OCI-LY3 (cell line): ENCODE results near the gene FARP1.

Experiments used
- H2AFZ ChIP-seq: fragments of 200-600, 300-600 bp; shearing (Covaris generic); 2 replicates; pipeline ENCODE4 v1.6.0; 2014; ENCODE audit warnings: antibody characterized with exemption, low read depth, low read length
- H3K27ac ChIP-seq: fragments of 200-600, 300-600 bp; sonication (generic); 2 replicates; pipeline ENCODE4 v1.5.1; 2014; ENCODE audit warnings: mild to moderate bottlenecking, low read length, moderate library complexity, mixed read lengths
- H3K27me3 ChIP-seq: fragments of 200-600, 300-600 bp; sonication (generic); 2 replicates; pipeline ENCODE4 v1.6.1; 2014; ENCODE audit warnings: low read depth, low read length, mixed read lengths
- H3K36me3 ChIP-seq: fragments of 200-600, 300-600 bp; sonication (generic); replicated peaks from 2 replicates; pipeline ENCODE3; 2014; ENCODE audit warnings: low read depth, low read length, mixed read lengths
- H3K4me1 ChIP-seq: fragments of 300-600, 200-600 bp; sonication (generic); 2 replicates; pipeline ENCODE4 v1.6.1; 2014; ENCODE audit warnings: low read length, mixed read lengths
- H3K4me2 ChIP-seq: fragments of 200-600, 300-600 bp; sonication (generic); 2 replicates; pipeline ENCODE4 v1.6.1; 2014; ENCODE audit warnings: low read length, mixed read lengths
- H3K4me3 ChIP-seq: fragments of 300-600, 200-600 bp; sonication (generic); 2 replicates; pipeline ENCODE4 v1.5.1; 2014; ENCODE audit warnings: antibody characterized with exemption, mild to moderate bottlenecking, low read length, moderate library complexity
- H3K79me2 ChIP-seq: fragments of 300-600, 200-600 bp; shearing (Covaris generic); 2 replicates; pipeline ENCODE4 v1.6.1; 2014; ENCODE audit warnings: mild to moderate bottlenecking, low read length, mixed read lengths
- H3K9ac ChIP-seq: fragments of 300-600, 200-600 bp; shearing (Covaris generic); 2 replicates; pipeline ENCODE4 v1.6.0; 2014; ENCODE audit warnings: mild to moderate bottlenecking, low read length, moderate library complexity
- H3K9me3 ChIP-seq: fragments of 200-600, 300-600 bp; shearing (Covaris generic); 2 replicates; pipeline ENCODE4 v1.6.1; 2014; ENCODE audit warnings: low read length, mixed read lengths; ENCODE audit not compliant: insufficient read depth
- H4K20me1 ChIP-seq: fragments of 200-600, 300-600 bp; sonication (generic); 2 replicates; pipeline ENCODE4 v1.6.1; 2016; ENCODE audit warnings: low read length, mixed read lengths; ENCODE audit not compliant: insufficient read depth
- CTCF ChIP-seq: fragments of 200-600, 300-600 bp; sonication (generic); IDR thresholded peaks from 2 replicates; pipeline ENCODE4 v1.5.1; 2014; ENCODE audit warnings: antibody characterized with exemption, low read length, low read depth
- EZH2phosphoT487 ChIP-seq: fragments of 200-600 bp; shearing (Covaris generic); IDR thresholded peaks from 2 replicates; pipeline ENCODE4 v1.6.1; 2018; ENCODE audit warnings: antibody characterized with exemption, mixed run types, low read depth

The FARP1 gene

GRCh38 chr13:98450026-98450425 lies 307.1 kb downstream of the FARP1 start:
- Histone ChIP-seq H3K9me3 (no peaks in the 10 kb centered on the region), H3K27me3 (no peaks in the 10 kb centered on the region), H3K27ac (no peak overlapping the region), H3K36me3 (peaks cover 10% of the 10 kb centered on the region), H3K4me2 (no peak overlapping the region), H2AFZ (no peak overlapping the region), H3K79me2 (no peaks in the 10 kb centered on the region), H3K9ac (no peak overlapping the region), H3K4me1 (peaks cover 14% of the 10 kb centered on the region), H3K4me3 (no peak overlapping the region), H4K20me1 (peaks cover 17% of the 10 kb centered on the region; the same call in 1 of the 2 replicates)
- TF ChIP-seq CTCF (no peak), EZH2phosphoT487 (no peak)

- Histone ChIP-seq H3K79me2 (no peaks in the 10 kb centered on the region), H3K4me2 (no peak overlapping the region), H3K9me3 (no peaks in the 10 kb centered on the region), H2AFZ (no peak overlapping the region), H3K9ac (no peak overlapping the region), H3K4me1 (peaks cover 11% of the 10 kb centered on the region), H4K20me1 (peaks cover 17% of the 10 kb centered on the region; the same call in 1 of the 2 replicates), H3K4me3 (no peak overlapping the region), H3K27me3 (no peaks in the 10 kb centered on the region), H3K27ac (no peak overlapping the region), H3K36me3 (peaks cover 12% of the 10 kb centered on the region)
- TF ChIP-seq EZH2phosphoT487 (no peak), CTCF (no peak)
Measured at GRCh38 chr13:98450539-98451111, 307.7 kb downstream of the FARP1 start.

GRCh38 chr13:98451676-98452470 lies 309.0 kb downstream of the FARP1 start:
- H3K9ac ChIP-seq = no peak overlapping the region
- H3K4me3 ChIP-seq = no peak overlapping the region
- no peak overlapping the region for H3K4me2 ChIP-seq
- H3K36me3 ChIP-seq = peaks cover 14% of the 10 kb centered on the region
- peaks cover 16% of the 10 kb centered on the region for H3K4me1 ChIP-seq
- no peaks in the 10 kb centered on the region for H3K9me3 ChIP-seq
- no peak overlapping the region for H3K27ac ChIP-seq
- TF ChIP-seq CTCF (no peak), EZH2phosphoT487 (no peak)
- no peaks in the 10 kb centered on the region for H3K27me3 ChIP-seq
- no peaks in the 10 kb centered on the region for H3K79me2 ChIP-seq
- H4K20me1 ChIP-seq = peaks cover 17% of the 10 kb centered on the region; the same call in 1 of the 2 replicates
- no peak overlapping the region for H2AFZ ChIP-seq
